Keratinocyte (primary cell): ENCODE data around the gene SARNP. TPM values are rescaled to one million over a fixed set of nuclear protein-coding genes. Genes with fewer than 3 reads are reported as not detected.

Experiments
- DNase-seq: peaks from one replicate; pipeline ENCODE4 v3.0.0-alpha.2; 2011; ENCODE audit warnings: low read depth, missing footprints, low spot score
- FAIRE-seq: peaks from 2 replicates; lab custom pipeline; 2011; peaks lifted over from hg19 to GRCh38; lab: Jason Lieb, UNC
- H2AFZ ChIP-seq: 2 replicates; pipeline ENCODE4 v1.6.0; 2012; ENCODE audit warnings: low read length, control low read depth, inconsistent platforms; ENCODE audit not compliant: control insufficient read depth
- H3K27ac ChIP-seq: 2 replicates; pipeline ENCODE4 v1.5.1; 2011; ENCODE audit warnings: low read length; ENCODE audit not compliant: control insufficient read depth, insufficient read depth
- H3K27me3 ChIP-seq: 3 replicates; pipeline ENCODE4 v1.6.0; 2011; ENCODE audit warnings: low read length; ENCODE audit not compliant: control insufficient read depth, insufficient read depth; ENCODE audit errors: extremely low read depth
- H3K36me3 ChIP-seq, 2 experiments: 2 replicates in 1 of 2; 3 replicates in 1 of 2; pipeline ENCODE4 v1.5.1; 2011; ENCODE audit warnings: low read length in 2 of 2, mild to moderate bottlenecking in 1 of 2; ENCODE audit not compliant: control insufficient read depth in 2 of 2, insufficient read depth in 2 of 2; ENCODE audit errors: extremely low read depth in 1 of 2
- H3K4me1 ChIP-seq: 3 replicates; pipeline ENCODE4 v1.5.1; 2011; ENCODE audit warnings: low read length; ENCODE audit not compliant: control insufficient read depth, insufficient read depth; ENCODE audit errors: extremely low read depth
- H3K4me2 ChIP-seq: 3 replicates; pipeline ENCODE4 v1.6.0; 2011; ENCODE audit warnings: low read depth, low read length; ENCODE audit not compliant: control insufficient read depth, insufficient read depth; ENCODE audit errors: extremely low read depth
- H3K4me3 ChIP-seq, 3 experiments: fragments of 200-600 bp in 1 of 3; sonication (generic) in 1 of 3; 2 replicates in 2 of 3; 3 replicates in 1 of 3; pipeline ENCODE4 v1.5.1; 2011 to 2016; ENCODE audit warnings: low read length in 3 of 3, mild to moderate bottlenecking in 3 of 3, control low read depth in 2 of 3, inconsistent platforms in 1 of 3, low read depth in 1 of 3, mixed read lengths in 1 of 3, mixed run types in 1 of 3, moderate library complexity in 1 of 3; ENCODE audit not compliant: control insufficient read depth in 2 of 3, insufficient read depth in 2 of 3; ENCODE audit errors: extremely low read depth in 1 of 3
- H3K79me2 ChIP-seq: 2 replicates; pipeline ENCODE4 v1.6.0; 2012; ENCODE audit warnings: low read length; ENCODE audit not compliant: control insufficient read depth, insufficient read depth
- H3K9ac ChIP-seq: 3 replicates; pipeline ENCODE4 v1.6.0; 2011; ENCODE audit warnings: low read length; ENCODE audit not compliant: control insufficient read depth, insufficient read depth; ENCODE audit errors: extremely low read depth
- H3K9me1 ChIP-seq: 3 replicates; pipeline ENCODE4 v1.6.0; 2011; ENCODE audit warnings: low read length; ENCODE audit not compliant: control insufficient read depth, insufficient read depth; ENCODE audit errors: extremely low read depth
- H3K9me3 ChIP-seq: 2 replicates; pipeline ENCODE4 v1.5.1; 2012; ENCODE audit warnings: low read depth, low read length; ENCODE audit not compliant: control insufficient read depth
- H4K20me1 ChIP-seq: 3 replicates; pipeline ENCODE4 v1.6.0; 2011; ENCODE audit warnings: low read length; ENCODE audit not compliant: control insufficient read depth, insufficient read depth; ENCODE audit errors: extremely low read depth
- CTCF ChIP-seq, 3 experiments: IDR thresholded peaks in 1 of 3; conservative IDR thresholded peaks in 1 of 3; optimal IDR thresholded peaks in 1 of 3; 2 replicates in 2 of 3; 3 replicates in 1 of 3; pipeline versions ENCODE3 to v1.5.1; 2011; ENCODE audit warnings: low read length in 3 of 3, mild to moderate bottlenecking in 3 of 3, moderate library complexity in 2 of 3, control low read depth in 1 of 3, inconsistent platforms in 1 of 3; ENCODE audit not compliant: insufficient read depth in 2 of 3; ENCODE audit errors: extremely low read depth in 1 of 3
- EZH2 ChIP-seq: IDR thresholded peaks from one replicate; pipeline ENCODE4 v1.6.1; 2012; ENCODE audit warnings: inconsistent platforms, mild to moderate bottlenecking, low read length, moderate library complexity
- dilution Hi-C: fragments of 300-500 bp; cut with MboI; formaldehyde crosslinking; loops from one replicate; pipeline ENCODE4 v1.7.0; 2020; ENCODE audit warnings: low sequenced_read_pairs; ENCODE audit not compliant: extremely low pct_ligation_motif_present
- polyA plus RNA-seq, 5 experiments: library from polyadenylated mRNA; depleted of rRNA in 3 of 5; stranded (reverse) in 3 of 5; stranded (forward) in 1 of 5; unstranded in 1 of 5; fragments of >200 nt; gene quantifications; 1 replicate in 1 of 5; 2 replicates in 3 of 5; 3 replicates in 1 of 5; pipeline versions ENCODE4 v1.2.1 to v1.2.3, GENCODE V29; 2011 to 2012; ENCODE audit warnings: missing spikeins in 2 of 5, low read depth in 1 of 5, low replicate concordance in 1 of 5

SARNP gene
- polyA plus RNA-seq, 1 donor (not counting 4 experiments of a cell fraction or from before 2014, with no cell fraction given), result 168 TPM

GRCh38 chr12:55861871-55862270 is 44.3 kb upstream of the SARNP start:
- dilution Hi-C loops, result no loop called here
- FAIRE-seq, result no peak
- H3K9me3 ChIP-seq, result peaks cover 3% of the 10 kb centered on the region

GRCh38 chr12:55861396-55861795 is 43.9 kb upstream of the SARNP start:
- Histone ChIP-seq H4K20me1 (no peaks in the 10 kb centered on the region), H3K27ac (no peak overlapping the region), H3K9me1 (no peaks in the 10 kb centered on the region), H3K4me2 (no peak overlapping the region), H3K9me3 (peaks cover 3% of the 10 kb centered on the region), H3K36me3 (no peaks in the 10 kb centered on the region), H3K4me1 (no peaks in the 10 kb centered on the region), H3K9ac (no peak overlapping the region), H2AFZ (no peak overlapping the region), H3K27me3 (no peaks in the 10 kb centered on the region), H3K4me3 (no peak overlapping the region), H3K79me2 (no peaks in the 10 kb centered on the region)
- dilution Hi-C loops, result no loop called here
- FAIRE-seq (no peak), DNase-seq (no peak)
- TF ChIP-seq CTCF (optimal IDR thresholded peaks at IDR 0.05 in 1 of 3, IDR thresholded peaks at IDR 0.05 in 1 of 3, conservative IDR thresholded peaks at IDR 0.05 in 1 of 3; ENCODE audit: extremely low read depth in 1 of 3, insufficient read depth in 2 of 3, low read length in 3 of 3), result no peak
- TF ChIP-seq EZH2, result no peak

More at GRCh38 chr12:55861871-55862270, 44.3 kb upstream of the SARNP start:
- Histone ChIP-seq H3K79me2 (no peaks in the 10 kb centered on the region), H3K4me2 (no peak overlapping the region), H3K36me3 (no peaks in the 10 kb centered on the region), H3K9me1 (no peaks in the 10 kb centered on the region), H2AFZ (no peak overlapping the region), H4K20me1 (no peaks in the 10 kb centered on the region), H3K9ac (no peak overlapping the region), H3K4me3 (no peak overlapping the region), H3K27ac (no peak overlapping the region), H3K27me3 (no peaks in the 10 kb centered on the region), H3K4me1 (no peaks in the 10 kb centered on the region)
- no peak for DNase-seq
- TF ChIP-seq CTCF (optimal IDR thresholded peaks at IDR 0.05 in 1 of 3, IDR thresholded peaks at IDR 0.05 in 1 of 3, conservative IDR thresholded peaks at IDR 0.05 in 1 of 3; ENCODE audit: extremely low read depth in 1 of 3, insufficient read depth in 2 of 3, low read length in 3 of 3), result no peak
- no peak for TF ChIP-seq EZH2
